MM.1S (cell line): ENCODE measurements around the gene EPS8L2.

Source experiments
- CTCF ChIP-seq: fragments of 300-600 bp; sonication (generic); IDR thresholded peaks from 2 replicates; pipeline ENCODE4 v1.5.1; 2016; ENCODE audit warnings: antibody characterized with exemption, low read length, mixed read lengths
- EZH2 ChIP-seq: fragments of 300-600 bp; sonication (generic); optimal IDR thresholded peaks from 2 replicates; pipeline ENCODE3; 2017; ENCODE audit warnings: low read depth, mild to moderate bottlenecking, antibody characterized with exemption, low read length, mixed read lengths

- TF ChIP-seq CTCF = no peak
- no peak for TF ChIP-seq EZH2
These were observed 11.3 kb upstream of the EPS8L2 start, which contains the start of gene DEAF1 for GRCh38 chr11:694563-695287.
